Thoracic aorta (tissue), 2 donors: Measurements from ENCODE around the gene MYOCD. TPM values are rescaled to one million over a fixed set of nuclear protein-coding genes. Genes with fewer than 3 reads are reported as not detected.

Experiments
- ATAC-seq: fragments of 150-250 bp; one replicate; pipeline ENCODE4 v1.8.0; 2017; ENCODE audit warnings: low read depth; ENCODE audit not compliant: insufficient number of reproducible peaks, low FRiP score
- DNase-seq: peaks from one replicate; pipeline ENCODE4 v3.0.0-alpha.2; 2020; ENCODE audit warnings: low spot score
- H3K27ac ChIP-seq, 2 donors: fragments of 200-600 bp; sonication (generic); 1 replicate in 1 of 2; 2 replicates in 1 of 2; pipeline ENCODE4 v1.5.1; 2016; ENCODE audit warnings: mild to moderate bottlenecking in 2 of 2, moderate library complexity in 2 of 2
- H3K27me3 ChIP-seq: fragments of 200-600 bp; sonication (generic); replicated peaks from 2 replicates; pipeline ENCODE4 v1.6.0; 2016; ENCODE audit warnings: mild to moderate bottlenecking; ENCODE audit not compliant: insufficient read depth
- H3K36me3 ChIP-seq: fragments of 200-600 bp; sonication (generic); one replicate; pipeline ENCODE4 v1.5.1; 2016
- H3K4me1 ChIP-seq, 2 donors: fragments of 200-600 bp; sonication (generic); 1 replicate in 1 of 2; 2 replicates in 1 of 2; pipeline versions ENCODE4 v1.5.1 to v1.6.0; 2016; ENCODE audit warnings: low read depth in 2 of 2, mild to moderate bottlenecking in 1 of 2; ENCODE audit not compliant: control insufficient read depth in 1 of 2
- H3K4me3 ChIP-seq: fragments of 200-600 bp; sonication (generic); 2 replicates; pipeline ENCODE4 v1.5.1; 2016; ENCODE audit warnings: mild to moderate bottlenecking
- H3K9me3 ChIP-seq: fragments of 200-600 bp; sonication (generic); 2 replicates; pipeline ENCODE4 v1.5.1; 2016
- CTCF ChIP-seq: fragments of 200-600 bp; sonication (generic); IDR thresholded peaks from one replicate; pipeline ENCODE4 v1.5.1; 2019; ENCODE audit warnings: antibody characterized with exemption
- total RNA-seq, 2 donors: library from RNA; depleted of rRNA; stranded (reverse); fragments of >200 nt; gene quantifications; one replicate each; pipeline versions ENCODE4 v1.1.0 to v1.2.3, GENCODE V29; 2016

Gene MYOCD
- total RNA-seq, 2 donors from 2014 or later = 102 to 113 TPM

DNA sequence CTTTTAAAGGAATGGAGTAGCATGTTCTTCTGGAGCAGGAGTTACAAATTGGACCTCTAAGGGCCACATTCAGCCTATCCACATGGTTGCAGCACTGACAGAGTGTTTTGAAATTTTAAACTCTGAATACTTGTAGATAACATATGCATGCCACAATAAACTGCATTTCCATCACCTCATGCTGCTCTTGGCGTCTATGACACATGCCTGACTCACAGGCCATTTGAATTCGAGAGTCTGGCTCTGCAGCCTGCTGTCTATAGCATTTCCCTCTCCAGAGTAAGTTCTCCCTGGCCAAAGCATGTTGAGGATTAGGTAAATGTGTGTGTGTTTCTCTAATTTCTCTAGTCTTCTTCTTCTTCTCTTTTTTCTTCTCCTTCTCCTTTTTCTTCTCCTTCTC is 28.7 kb upstream of the MYOCD start:
- peaks cover 16 to 51% of the 10 kb centered on the region in 2 donors for H3K4me1 ChIP-seq
- no peaks in the 10 kb centered on the region for H3K27me3 ChIP-seq
- peak overlapping the region; percentile 83 to 91 for H3K27ac ChIP-seq
- no peaks in the 10 kb centered on the region for H3K36me3 ChIP-seq
- no peaks in the 10 kb centered on the region for H3K9me3 ChIP-seq
- TF ChIP-seq CTCF = no peak
- no peak overlapping the region for H3K4me3 ChIP-seq
- ATAC-seq (peak; percentile 78), DNase-seq (peak; percentile 52)

GRCh38 chr17:12637745-12638651 is 27.7 kb upstream of the MYOCD start:
- TF ChIP-seq CTCF = no peak
- peaks cover 16 to 43% of the 10 kb centered on the region in 2 donors for H3K4me1 ChIP-seq
- H3K27ac ChIP-seq = peak overlapping the region; percentile 83 to 91
- H3K36me3 ChIP-seq = no peaks in the 10 kb centered on the region
- H3K4me3 ChIP-seq = peak overlapping the region; percentile 23
- no peaks in the 10 kb centered on the region for H3K27me3 ChIP-seq
- no peak for DNase-seq
- H3K9me3 ChIP-seq = no peaks in the 10 kb centered on the region
- no peak for ATAC-seq

DNA sequence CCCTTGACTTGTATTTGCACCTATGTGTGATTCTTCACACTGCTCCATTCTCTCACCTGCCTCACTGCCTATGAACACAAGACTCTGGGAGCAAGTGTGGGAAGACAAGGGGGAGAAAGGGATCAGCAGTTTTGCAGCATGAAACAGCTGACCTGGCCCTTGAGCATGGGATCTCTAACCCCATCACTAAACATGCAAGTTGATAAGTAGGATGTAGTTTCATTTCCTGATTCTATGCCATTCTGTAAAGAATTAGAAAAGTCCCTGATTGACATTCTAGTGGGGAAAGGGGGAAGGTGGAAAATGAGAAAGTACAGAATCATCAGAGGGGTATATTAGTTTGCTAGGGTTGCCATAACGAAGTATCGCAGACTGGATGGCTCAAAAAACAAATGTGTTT is 25.3 kb upstream of the MYOCD start:
- no peak overlapping the region for H3K27ac ChIP-seq
- DNase-seq = no peak
- H3K4me1 ChIP-seq = peaks cover 16 to 33% of the 10 kb centered on the region in 2 donors
- H3K27me3 ChIP-seq = no peaks in the 10 kb centered on the region
- H3K4me3 ChIP-seq = no peak overlapping the region
- no peaks in the 10 kb centered on the region for H3K9me3 ChIP-seq
- H3K36me3 ChIP-seq = no peaks in the 10 kb centered on the region
- no peak for ATAC-seq
- no peak for TF ChIP-seq CTCF

DNA sequence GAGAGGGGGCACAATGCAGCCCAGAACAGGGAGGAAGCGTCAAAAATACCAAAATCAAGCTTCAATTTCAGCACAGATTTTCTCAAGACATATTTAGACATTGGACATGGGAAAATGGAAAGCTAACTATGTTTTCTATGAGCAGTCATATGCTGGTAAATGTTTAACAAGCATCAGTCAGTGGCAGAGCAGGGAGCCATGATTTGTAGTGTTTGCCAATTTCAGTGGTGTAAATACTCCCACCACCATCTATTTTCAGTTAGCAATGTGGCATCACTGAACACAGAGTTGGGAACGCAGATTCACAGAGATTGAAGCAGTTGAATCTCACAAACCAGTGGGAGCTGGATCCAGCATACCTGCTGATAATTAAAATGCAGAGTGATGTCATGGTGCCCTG is 24.6 kb upstream of the MYOCD start:
- no peaks in the 10 kb centered on the region for H3K9me3 ChIP-seq
- H3K4me3 ChIP-seq = no peak overlapping the region
- TF ChIP-seq CTCF = no peak
- no peak overlapping the region for H3K27ac ChIP-seq
- no peaks in the 10 kb centered on the region for H3K27me3 ChIP-seq
- DNase-seq (no peak), ATAC-seq (no peak)
- H3K36me3 ChIP-seq = no peaks in the 10 kb centered on the region
- peaks cover 16 to 29% of the 10 kb centered on the region in 2 donors for H3K4me1 ChIP-seq

DNA sequence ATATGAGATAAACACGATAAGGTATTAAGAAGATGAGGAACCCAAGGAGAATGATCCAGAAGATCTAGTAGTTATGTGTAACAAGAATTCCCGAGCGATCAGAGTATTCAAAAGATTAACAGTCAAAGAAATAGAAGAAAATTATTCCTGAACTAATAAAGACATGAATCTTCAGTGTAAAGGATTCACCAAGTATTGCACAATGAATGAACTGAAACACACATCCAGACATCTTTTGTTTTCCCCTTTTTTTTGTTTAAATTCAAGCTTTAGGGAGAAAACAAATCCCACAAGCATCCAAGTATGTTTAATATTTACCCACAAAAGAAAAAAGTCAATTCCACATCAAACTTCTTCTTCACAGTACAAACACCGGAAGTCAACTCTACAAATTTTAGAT is 23.7 kb upstream of the MYOCD start:
- no peaks in the 10 kb centered on the region for H3K36me3 ChIP-seq
- no peaks in the 10 kb centered on the region for H3K27me3 ChIP-seq
- H3K4me3 ChIP-seq = no peak overlapping the region
- no peak overlapping the region for H3K27ac ChIP-seq
- no peak for TF ChIP-seq CTCF
- peaks cover 11 to 20% of the 10 kb centered on the region in 2 donors for H3K4me1 ChIP-seq
- ATAC-seq = no peak
- H3K9me3 ChIP-seq = no peaks in the 10 kb centered on the region
- no peak for DNase-seq
